Measurements from ENCODE around the gene BTAF1. TPM values are rescaled to one million over a fixed set of nuclear protein-coding genes. Genes with fewer than 3 reads are reported as not detected.

Gene BTAF1
- total RNA-seq, 1 donor from 2014 or later, result 38.0 TPM

DNA sequence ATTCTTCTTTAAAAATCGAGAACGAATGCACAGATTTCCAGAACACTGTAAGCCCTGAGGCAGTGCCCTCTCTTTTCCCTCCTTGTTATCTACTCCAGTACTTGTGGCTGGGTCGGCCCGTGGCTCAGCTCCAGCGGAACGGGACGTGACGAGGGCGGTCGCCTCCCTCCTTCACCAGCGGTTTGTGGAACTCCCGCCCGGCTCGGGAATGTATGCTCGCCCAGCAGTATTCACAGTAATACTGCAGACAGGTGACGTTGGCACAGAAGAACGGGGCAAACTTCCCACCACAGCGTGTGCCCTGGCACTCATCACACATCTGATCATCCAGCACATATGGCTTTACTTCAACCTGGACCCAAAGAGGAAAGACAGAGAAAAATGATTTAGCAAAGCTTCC is 128.5 kb downstream of the BTAF1 start:
- no peak for DNase-seq (ENCODE audit: low spot score, unreplicated experiment)
- Mint-ChIP-seq H3K27ac (no peak overlapping the region), H3K4me3 (ENCODE audit: low read depth) (no peak overlapping the region), H3K36me3 (ENCODE audit: insufficient read depth) (no peaks in the 10 kb centered on the region), H3K4me1 (ENCODE audit: low read depth) (peaks cover 4% of the 10 kb centered on the region), H3K9me3 (ENCODE audit: low read depth) (no peaks in the 10 kb centered on the region), H3K27me3 (no peaks in the 10 kb centered on the region)
- TF ChIP-seq, protein P1, sequence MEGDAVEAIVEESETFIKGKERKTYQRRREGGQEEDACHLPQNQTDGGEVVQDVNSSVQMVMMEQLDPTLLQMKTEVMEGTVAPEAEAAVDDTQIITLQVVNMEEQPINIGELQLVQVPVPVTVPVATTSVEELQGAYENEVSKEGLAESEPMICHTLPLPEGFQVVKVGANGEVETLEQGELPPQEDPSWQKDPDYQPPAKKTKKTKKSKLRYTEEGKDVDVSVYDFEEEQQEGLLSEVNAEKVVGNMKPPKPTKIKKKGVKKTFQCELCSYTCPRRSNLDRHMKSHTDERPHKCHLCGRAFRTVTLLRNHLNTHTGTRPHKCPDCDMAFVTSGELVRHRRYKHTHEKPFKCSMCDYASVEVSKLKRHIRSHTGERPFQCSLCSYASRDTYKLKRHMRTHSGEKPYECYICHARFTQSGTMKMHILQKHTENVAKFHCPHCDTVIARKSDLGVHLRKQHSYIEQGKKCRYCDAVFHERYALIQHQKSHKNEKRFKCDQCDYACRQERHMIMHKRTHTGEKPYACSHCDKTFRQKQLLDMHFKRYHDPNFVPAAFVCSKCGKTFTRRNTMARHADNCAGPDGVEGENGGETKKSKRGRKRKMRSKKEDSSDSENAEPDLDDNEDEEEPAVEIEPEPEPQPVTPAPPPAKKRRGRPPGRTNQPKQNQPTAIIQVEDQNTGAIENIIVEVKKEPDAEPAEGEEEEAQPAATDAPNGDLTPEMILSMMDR (IDR thresholded peaks at IDR 0.05; ENCODE audit: unreplicated experiment), result no peak

DNA sequence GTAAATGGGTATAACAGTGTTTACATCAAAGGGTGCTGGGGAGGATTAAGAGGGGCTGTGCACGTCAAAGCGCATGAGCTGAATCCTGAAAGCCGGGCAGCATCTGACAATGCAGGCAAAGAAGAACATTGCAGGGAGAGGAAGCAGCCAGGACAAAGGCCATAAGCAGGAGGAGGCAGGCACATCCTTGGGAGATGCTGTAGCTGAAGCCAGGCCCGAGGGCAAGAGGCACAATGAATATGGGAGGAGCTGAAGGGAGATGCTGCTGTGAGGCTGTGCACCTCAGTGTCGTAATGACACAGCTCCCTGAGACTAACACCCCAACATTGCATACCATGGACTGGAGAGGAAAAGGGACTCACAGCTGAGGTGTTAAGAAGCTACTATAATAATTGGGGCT is 129.2 kb downstream of the BTAF1 start:
- Mint-ChIP-seq H3K27ac (no peak overlapping the region), H3K4me3 (ENCODE audit: low read depth) (no peak overlapping the region), H3K36me3 (ENCODE audit: insufficient read depth) (no peaks in the 10 kb centered on the region), H3K9me3 (ENCODE audit: low read depth) (no peaks in the 10 kb centered on the region), H3K4me1 (ENCODE audit: low read depth) (peaks cover 3% of the 10 kb centered on the region), H3K27me3 (no peaks in the 10 kb centered on the region)
- TF ChIP-seq, protein P1 (IDR thresholded peaks at IDR 0.05; ENCODE audit: unreplicated experiment), result no peak
- no peak for DNase-seq (ENCODE audit: low spot score, unreplicated experiment)

DNA sequence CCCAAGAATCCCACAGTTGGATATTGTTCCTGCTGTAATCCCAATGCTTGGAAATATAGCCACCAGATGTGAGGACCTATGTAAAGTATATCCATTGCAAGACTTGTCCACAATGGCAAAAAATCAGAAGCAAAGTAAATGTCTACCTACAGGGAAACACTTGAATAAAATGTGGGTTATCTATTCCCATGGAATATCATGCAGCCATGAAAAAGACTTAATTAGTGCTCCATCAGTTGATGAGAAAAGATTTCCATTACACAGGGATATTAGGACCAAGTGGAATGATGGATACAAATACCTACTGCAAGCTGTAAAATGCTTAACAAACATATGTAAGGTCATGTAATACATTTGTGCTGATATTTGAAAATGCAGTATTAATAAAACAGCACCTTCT is 131.2 kb downstream of the BTAF1 start:
- Mint-ChIP-seq H3K27ac (no peak overlapping the region), H3K36me3 (ENCODE audit: insufficient read depth) (no peaks in the 10 kb centered on the region), H3K27me3 (no peaks in the 10 kb centered on the region), H3K4me1 (ENCODE audit: low read depth) (no peaks in the 10 kb centered on the region), H3K4me3 (ENCODE audit: low read depth) (no peak overlapping the region), H3K9me3 (ENCODE audit: low read depth) (no peaks in the 10 kb centered on the region)
- TF ChIP-seq, protein P1 (IDR thresholded peaks at IDR 0.05; ENCODE audit: unreplicated experiment), result no peak
- no peak for DNase-seq (ENCODE audit: low spot score, unreplicated experiment)

DNA sequence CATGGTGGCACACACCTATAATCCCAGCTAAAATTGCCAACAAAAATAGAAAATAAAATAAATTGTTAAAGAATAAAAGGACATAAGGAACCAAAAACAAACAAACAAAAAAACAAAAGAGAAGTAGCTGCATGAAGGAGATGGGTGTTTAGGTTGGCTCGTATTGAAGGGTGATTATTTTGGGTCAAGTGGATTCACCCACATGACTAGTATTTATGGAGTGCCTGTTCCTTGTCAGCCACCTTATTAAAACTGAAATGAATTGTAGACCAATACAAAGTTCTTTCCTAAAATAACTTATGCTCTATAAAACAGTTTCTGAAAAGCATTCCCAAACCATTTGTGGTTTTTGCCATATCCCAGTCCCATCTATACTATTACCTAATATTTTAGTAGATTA is 138.7 kb downstream of the BTAF1 start:
- Mint-ChIP-seq H3K9me3 (ENCODE audit: low read depth) (no peaks in the 10 kb centered on the region), H3K4me1 (ENCODE audit: low read depth) (no peaks in the 10 kb centered on the region), H3K27ac (no peak overlapping the region), H3K4me3 (ENCODE audit: low read depth) (no peak overlapping the region), H3K27me3 (no peaks in the 10 kb centered on the region), H3K36me3 (ENCODE audit: insufficient read depth) (no peaks in the 10 kb centered on the region)
- no peak for DNase-seq (ENCODE audit: low spot score, unreplicated experiment)
- TF ChIP-seq, protein P1 (IDR thresholded peaks at IDR 0.05; ENCODE audit: unreplicated experiment), result no peak

DNA sequence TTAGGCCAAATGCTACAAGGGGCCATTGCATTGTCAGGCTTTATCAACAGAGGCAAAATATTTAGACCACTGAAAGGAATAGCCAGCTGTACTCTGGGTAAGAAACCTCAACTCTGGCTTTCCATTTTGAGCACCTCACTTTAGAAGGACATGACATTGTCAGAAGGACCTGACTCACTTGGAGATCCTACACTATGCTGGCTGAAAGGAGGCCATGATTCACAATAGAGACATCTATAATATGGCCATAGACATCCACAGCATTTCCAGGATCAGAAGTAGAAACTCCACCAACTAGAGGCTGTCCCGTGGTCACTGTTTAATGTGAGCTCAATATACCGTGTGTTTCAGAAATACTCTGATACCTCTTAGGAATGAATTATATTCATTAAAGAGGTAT is 140.9 kb downstream of the BTAF1 start:
- TF ChIP-seq, protein P1 (IDR thresholded peaks at IDR 0.05; ENCODE audit: unreplicated experiment), result no peak
- H3K4me3 Mint-ChIP-seq (ENCODE audit: low read depth), result no peak overlapping the region
- H3K4me1 Mint-ChIP-seq (ENCODE audit: low read depth), result no peaks in the 10 kb centered on the region
- no peaks in the 10 kb centered on the region for H3K9me3 Mint-ChIP-seq (ENCODE audit: low read depth)
- H3K36me3 Mint-ChIP-seq (ENCODE audit: insufficient read depth), result no peaks in the 10 kb centered on the region
- no peak for DNase-seq (ENCODE audit: low spot score, unreplicated experiment)
- no peaks in the 10 kb centered on the region for H3K27me3 Mint-ChIP-seq
- H3K27ac Mint-ChIP-seq, result no peak overlapping the region
